ENCODE results near the gene DNM1.

Gene DNM1

GRCh38 chr9:128159522-128159783 lies 43.7 kb upstream of the DNM1 start:
- H3K27ac ChIP-seq (replicated peaks) = peak overlapping the region; percentile 99
- no peaks in the 10 kb centered on the region for H3K27me3 ChIP-seq (ENCODE audit: insufficient read depth, poor library complexity, severe bottlenecking)
- H3K4me3 ChIP-seq (replicated peaks; ENCODE audit: insufficient read depth, low read length) = peak overlapping the region; percentile 95
- peak; percentile 96 to 98 for DNase-seq (ENCODE audit: low read depth in 1 of 2, low spot score in 1 of 2)
- peak; percentile 71 for TF ChIP-seq GABPA (IDR thresholded peaks at IDR 0.05; ENCODE audit: low read depth)
- peak; percentile 63; the same call in 1 of the 2 replicates for TF ChIP-seq POLR2AphosphoS5 (IDR thresholded peaks at IDR 0.05; ENCODE audit: low read depth)
- peak; percentile 44 for TF ChIP-seq REST (IDR thresholded peaks at IDR 0.05; ENCODE audit: insufficient replicate concordance, low read depth)
- no peak for TF ChIP-seq CTCF (IDR thresholded peaks at IDR 0.05; ENCODE audit: insufficient read depth, low read length)
- TF ChIP-seq SPI1 (IDR thresholded peaks at IDR 0.05; ENCODE audit: borderline replicate concordance, low read depth) = 0 out of 2 replicates have a peak, but pooled peaks have one; percentile 23

- H3K27ac ChIP-seq (replicated peaks) = peak within 1 kb of the TSS; percentile 99
- peak within 1 kb of the TSS; percentile 95 for H3K4me3 ChIP-seq (replicated peaks; ENCODE audit: insufficient read depth, low read length)
- no peaks in the 10 kb centered on the region for H3K27me3 ChIP-seq (ENCODE audit: insufficient read depth, poor library complexity, severe bottlenecking)
- DNase-seq (ENCODE audit: low read depth in 1 of 2, low spot score in 1 of 2) = peak; percentile 86 to 92
- TF ChIP-seq REST (IDR thresholded peaks at IDR 0.05; ENCODE audit: insufficient replicate concordance, low read depth) (no peak), POLR2AphosphoS5 (IDR thresholded peaks at IDR 0.05; ENCODE audit: low read depth) (no peak; the same call in 1 of the 2 replicates), SPI1 (IDR thresholded peaks at IDR 0.05; ENCODE audit: borderline replicate concordance, low read depth) (no peak), CTCF (IDR thresholded peaks at IDR 0.05; ENCODE audit: insufficient read depth, low read length) (no peak), GABPA (IDR thresholded peaks at IDR 0.05; ENCODE audit: low read depth) (peak; percentile 72)
These were observed 43.2 kb upstream of the DNM1 start, which contains the start of gene BBLN for GRCh38 chr9:128159784-128160602. TSS of gene BBLN (plus strand) at chr9:128160265. CDS start at chr9:128160408, 143 bp downstream.

- Histone ChIP-seq H3K27me3 (ENCODE audit: insufficient read depth, poor library complexity, severe bottlenecking) (no peaks in the 10 kb centered on the region), H3K27ac (replicated peaks) (peak overlapping the region; percentile 99), H3K4me3 (replicated peaks; ENCODE audit: insufficient read depth, low read length) (peak overlapping the region; percentile 95)
- TF ChIP-seq SPI1 (IDR thresholded peaks at IDR 0.05; ENCODE audit: borderline replicate concordance, low read depth) (no peak), GABPA (IDR thresholded peaks at IDR 0.05; ENCODE audit: low read depth) (no peak), REST (IDR thresholded peaks at IDR 0.05; ENCODE audit: insufficient replicate concordance, low read depth) (no peak)
- peak in 1 of 2 experiments; percentile 33 for DNase-seq (ENCODE audit: low read depth in 1 of 2, low spot score in 1 of 2)
These were observed 42.6 kb upstream of the DNM1 start for GRCh38 chr9:128160603-128160987.
